Limb (tissue), 2 donors: ENCODE measurements around the gene AP2A2.
A peak's percentile ranks its signal among the peaks of the same experiment; 100 is the strongest.

Experiments
- DNase-seq, 2 donors: peaks; one replicate each; pipeline ENCODE4 v3.0.0-alpha.2; 2016; ENCODE audit errors: extremely low spot score in 2 of 2

AP2A2 gene

DNA sequence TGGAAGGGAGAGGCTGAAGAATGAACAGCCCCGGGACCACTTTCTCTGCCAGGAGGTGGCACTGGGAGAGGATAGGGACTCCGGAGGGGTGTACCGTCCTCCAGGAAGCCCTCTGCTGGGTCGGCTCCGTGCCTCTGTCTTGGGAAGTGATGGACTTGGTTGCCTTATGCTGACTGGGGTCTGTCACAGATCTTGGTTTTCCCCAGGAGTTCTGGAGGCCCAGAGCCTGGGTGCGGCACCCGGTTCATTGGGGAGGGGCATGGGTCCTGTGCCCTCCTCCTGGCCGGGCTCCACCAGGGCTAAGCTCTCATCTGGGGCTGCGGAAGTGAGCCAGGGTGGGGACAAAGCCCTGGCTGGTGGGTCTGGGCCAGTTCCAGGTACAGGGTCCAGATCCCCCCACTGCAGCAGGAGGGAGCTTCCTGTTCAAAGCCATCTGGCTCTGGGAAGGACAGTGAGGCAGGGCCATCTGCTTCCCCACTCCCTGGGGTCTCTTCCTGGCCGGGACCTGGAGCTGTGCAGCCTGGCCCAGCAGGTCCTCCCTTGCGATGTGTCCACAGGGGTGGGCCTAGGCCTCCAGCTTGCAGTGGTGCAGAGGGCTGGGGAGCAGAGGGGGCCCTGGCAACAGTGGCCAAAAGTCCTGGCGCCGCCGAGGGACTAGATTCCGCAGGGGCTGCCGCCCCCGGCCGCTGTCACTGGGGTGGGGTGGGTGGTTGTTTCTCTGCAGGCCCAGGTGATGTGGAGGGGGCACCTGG lies 1.1 kb upstream of the AP2A2 start:
- DNase-seq = peak in 1 of 2 donors; percentile 51

DNA sequence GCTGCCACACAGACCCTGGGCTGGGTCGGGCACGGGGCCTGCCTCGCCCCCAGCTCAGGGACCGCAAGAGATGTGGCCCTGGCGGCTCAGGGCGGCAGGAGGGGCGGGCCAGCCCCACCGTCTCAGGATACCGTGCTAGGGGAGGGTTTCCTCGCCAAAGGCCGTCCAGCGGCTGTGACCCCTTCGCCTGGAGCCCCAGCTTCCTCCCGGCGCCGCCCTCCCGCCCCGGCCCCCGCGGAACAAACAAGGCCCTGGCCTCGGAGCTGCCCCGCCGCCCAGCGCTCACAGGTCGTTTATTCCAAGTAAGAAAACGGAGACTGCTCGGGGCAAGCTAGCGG lies 543 bp upstream of the AP2A2 start:
- no peak for DNase-seq

DNA sequence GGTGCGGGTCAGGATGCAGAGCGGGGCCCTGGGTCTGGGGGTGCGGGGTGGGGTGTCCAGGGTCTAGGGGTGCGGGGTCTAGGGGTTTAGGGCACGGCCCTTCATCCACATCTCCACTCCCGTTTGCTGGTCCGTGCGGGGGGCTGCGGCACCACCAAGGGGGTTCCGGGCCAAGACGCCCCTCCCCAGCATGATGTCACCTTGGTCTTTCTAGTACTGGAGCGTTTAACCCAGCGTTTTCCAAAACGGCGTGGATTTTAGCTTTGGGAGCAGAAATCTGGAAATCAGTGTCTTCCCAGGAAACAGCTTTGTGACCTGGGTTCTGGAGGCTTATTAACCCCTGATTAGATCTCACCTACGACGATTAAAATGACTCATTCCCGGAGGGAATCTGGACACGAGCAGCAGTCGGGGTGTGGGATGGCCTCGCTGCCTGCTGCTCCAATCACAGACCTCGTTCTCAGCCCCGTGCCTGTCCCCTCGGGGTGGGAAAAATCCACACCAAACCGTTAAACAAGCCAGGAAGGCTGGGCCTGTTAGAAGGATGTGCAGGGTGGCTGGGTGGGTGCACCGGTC lies 759 bp downstream of the AP2A2 start:
- DNase-seq = peak; percentile 28 to 69

DNA sequence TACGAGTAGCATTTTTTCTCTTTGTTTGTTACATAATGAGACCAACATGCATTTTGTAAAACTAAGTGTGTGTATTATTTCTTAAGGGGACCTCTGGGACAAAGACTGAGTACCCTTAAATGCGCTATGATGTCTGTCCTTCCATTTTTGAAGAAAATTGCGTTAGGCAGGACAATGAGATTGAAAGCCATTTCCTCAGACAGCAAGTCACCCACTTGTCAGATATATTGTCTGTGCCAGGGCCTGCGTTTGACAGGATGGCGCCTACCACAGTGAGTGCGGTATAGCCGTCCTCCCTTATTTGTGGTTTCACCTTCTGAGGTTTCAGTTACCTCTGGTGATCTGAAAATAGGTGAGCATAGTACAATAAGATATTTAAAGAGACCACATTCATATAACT lies 2.2 kb downstream of the AP2A2 start:
- no peak for DNase-seq

DNA sequence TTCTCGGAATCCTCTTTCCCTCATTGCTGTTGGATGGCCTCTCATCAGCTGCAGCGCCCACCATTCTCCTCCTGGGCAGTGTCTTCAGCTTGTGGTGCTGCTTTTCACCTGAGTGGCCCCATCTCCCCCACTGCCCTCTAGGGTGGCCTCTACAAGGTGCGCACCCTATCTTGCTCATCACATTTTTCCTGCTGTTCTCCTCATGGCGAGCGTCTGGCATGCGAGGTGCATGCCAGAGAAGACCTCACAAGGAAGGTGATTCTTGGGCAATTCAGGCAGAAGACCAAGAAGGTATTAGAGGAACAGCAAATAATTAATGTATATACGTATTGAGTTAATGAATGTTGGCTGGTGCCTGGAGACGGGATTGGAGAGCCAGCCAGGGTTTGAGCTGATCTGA lies 3.1 kb downstream of the AP2A2 start:
- no peak for DNase-seq

DNA sequence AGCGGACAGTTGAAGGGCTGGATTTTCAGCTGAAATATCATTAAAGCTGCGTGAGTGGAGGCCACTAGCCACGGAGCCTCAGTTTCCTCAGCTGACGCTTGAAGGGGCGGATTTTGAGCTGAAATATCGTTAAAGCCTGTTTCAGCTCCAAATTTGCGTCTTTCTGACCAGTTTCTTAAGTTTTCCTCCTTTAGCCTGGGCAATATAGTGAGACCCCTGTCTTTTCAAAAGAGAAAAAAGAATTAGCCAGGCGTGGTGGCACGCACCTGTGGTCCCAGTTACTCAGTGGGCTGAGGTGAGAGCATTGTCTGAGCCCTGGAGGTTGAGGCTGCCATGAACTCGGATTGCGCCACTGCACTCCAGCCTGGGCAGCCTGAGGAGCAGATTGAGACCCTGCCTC lies 3.7 kb downstream of the AP2A2 start:
- DNase-seq = no peak

DNA sequence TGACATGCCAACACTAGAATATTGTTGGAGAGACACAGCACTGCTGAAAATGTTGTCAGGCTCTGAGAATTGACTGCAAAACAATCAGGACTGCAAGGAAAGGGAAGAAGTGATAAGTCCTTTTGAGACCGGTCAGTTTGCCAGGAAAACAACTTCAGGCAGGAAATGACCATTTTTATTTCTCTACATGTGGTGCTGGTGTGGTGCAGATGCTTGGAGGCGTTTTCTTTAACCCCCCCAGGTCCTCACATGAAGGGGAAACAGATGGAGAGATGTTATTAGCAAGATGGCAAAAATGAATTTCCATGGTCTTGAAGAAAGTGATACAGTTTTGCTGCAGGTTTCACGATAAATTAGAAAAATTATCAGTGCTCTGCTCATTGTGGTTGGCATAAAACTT lies 5.7 kb downstream of the AP2A2 start:
- DNase-seq = no peak

DNA sequence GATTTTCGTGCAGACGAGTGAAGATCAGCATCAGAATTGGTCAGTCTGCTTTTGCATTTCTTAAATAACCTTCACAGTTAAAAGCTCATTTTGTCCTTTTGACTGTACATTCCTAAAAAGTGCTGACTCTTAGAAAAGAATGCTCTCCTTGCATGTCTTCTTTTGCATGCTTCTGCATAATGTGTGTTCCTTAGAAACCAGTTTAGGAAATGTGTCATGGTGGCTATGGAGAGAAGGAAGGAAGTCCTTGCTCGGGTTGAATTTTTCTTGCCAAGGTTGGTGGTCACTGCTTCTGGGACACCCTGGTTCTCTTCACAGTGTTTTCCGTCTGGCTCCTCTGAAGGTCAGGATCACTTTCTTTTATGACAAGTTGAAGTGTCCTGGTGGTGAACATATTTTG lies 6.8 kb downstream of the AP2A2 start:
- no peak for DNase-seq

DNA sequence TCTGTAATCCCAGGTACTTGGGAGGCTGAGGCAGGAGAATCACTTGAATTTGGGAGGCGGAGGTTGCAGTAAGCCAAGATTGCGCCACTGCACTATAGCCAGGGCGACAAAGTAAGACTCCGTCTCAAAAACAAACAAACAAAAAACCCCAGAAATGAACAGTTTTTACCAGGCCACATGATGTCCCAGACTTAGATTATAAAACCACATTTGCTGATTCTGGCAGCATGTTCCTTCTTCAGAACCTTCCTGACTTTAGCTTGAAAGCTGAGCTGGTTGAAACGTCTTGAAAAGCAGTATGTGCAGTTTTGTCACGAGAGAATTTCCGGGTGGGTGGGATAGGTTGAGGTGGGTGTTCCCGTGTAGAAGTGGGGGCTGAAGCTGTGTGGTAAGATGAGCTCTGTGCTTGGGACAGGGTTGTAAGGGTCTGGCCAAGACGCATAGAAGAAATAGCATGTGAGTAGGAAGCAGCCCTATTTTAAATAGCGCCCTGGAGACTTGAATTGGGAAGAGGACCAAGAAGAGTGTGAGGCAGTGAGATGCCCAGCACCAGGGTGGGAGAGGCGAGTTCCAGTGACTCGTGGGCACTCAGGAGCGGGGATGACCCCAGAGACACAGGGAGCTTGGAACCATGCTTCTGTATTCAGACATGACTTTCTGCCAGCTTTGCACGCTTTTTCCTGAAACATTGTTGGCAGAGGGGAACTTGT lies 7.6 kb downstream of the AP2A2 start:
- DNase-seq = peak; percentile 44 to 50

DNA sequence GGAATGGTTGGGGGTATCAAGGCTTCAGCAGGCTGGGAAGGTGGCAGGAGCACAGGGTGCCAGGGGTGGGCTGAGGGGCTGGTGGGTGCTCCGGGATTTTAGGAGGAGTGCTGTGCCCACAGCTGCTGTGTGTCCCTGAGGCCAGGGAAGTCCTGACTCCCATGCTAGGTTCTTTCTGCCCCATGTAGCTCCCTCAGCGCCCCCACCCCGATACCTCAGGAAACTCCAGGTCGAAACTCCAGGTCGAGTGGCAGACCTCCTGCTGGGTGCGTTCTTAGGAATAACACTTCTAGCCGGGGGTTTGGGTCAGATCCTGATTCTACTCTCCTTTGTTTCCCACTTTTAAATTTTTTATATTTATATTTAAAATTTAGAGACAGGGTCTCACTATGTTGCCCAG lies 8.3 kb downstream of the AP2A2 start:
- DNase-seq = no peak

DNA sequence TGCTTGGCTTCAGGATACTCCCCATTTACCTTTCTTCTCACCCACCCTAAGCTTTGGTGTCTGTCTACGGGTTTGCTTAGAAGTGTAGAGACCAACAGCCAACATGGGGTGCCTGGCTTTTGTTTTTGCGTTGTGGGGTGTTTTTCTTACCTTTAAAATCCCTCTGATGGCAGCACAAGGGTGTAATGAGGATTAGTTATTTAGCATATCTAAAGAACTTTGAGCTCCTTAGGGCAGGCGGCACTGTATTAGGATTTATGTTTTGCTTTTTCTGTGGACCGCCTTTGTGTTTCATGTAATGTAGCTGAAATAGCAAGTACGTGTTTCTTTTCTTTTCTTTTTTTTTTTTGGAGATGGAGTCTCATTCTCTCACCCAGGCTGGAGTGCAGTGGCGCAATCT lies 8.9 kb downstream of the AP2A2 start:
- DNase-seq = no peak

DNA sequence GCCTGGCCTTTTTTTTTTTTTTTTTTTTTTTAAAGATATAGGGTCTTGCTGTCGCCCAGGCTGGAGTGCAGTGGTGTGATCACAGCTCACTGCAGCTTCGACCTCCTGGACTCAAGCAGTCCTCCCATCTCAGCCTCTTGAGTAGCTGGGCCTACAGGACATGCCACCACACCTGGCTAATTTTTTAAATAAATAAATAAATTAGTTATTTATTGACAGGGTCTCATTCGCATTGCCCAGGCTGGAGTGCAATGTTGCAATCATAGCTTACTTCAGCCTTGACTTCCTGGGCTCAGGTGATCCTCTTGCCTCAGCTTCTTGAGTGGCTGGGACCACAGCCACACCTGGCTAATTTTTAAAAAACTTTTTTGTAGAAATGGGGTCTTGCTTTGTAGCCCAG lies 10.5 kb downstream of the AP2A2 start:
- DNase-seq = no peak

DNA sequence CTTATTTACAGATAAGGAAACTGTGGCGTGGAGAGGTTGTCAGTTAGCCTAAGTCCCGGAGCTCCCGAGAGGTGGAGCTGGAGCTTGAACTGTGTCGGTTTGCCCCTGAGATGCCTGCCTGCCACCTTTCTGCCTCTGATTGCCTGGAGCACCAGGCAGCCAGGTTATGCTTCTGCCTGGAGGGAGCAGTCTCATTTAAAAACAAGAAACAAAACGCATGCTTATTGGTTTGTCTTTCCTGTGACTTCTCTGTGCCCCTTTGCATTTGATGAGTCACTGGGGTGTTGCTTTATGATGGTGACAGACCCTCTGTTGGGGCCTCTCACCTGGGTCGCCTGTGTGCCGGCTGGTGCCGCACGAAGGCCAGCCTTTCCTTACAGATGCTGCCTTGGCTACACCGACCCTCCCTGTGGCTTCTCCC lies 12.2 kb downstream of the AP2A2 start:
- DNase-seq = no peak

DNA sequence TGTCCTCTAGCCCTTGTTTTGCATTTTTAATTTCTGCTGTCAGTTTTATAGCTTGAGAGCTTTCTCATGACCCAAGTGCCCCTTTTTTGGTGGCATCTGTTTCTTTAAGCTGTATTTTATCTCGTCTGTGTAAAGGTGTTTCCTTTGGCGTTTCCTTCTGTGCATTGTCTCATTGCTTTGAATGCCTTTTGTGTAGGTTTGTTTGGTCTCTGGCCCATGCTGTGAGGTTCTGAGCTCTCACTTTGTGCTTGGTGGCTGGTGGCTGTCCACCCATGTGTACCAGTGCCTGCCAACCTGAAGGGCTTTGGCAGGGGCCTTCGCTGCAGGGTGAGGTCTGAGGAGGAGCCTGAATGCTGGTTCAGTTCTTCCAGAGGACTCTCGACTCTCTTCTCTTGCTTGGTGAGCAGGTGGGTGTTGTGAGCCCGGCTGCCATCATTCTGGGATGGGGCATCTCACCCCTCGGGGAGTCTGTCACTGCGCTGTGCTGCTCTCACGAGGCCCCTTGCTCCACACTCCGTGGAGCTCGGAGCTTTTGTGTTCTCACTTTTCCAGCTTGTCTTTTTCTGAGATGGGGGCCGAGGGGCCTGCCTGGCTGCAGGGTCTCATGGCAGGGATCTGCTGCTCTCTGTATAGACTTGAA lies 14.9 kb downstream of the AP2A2 start:
- DNase-seq = no peak

DNA sequence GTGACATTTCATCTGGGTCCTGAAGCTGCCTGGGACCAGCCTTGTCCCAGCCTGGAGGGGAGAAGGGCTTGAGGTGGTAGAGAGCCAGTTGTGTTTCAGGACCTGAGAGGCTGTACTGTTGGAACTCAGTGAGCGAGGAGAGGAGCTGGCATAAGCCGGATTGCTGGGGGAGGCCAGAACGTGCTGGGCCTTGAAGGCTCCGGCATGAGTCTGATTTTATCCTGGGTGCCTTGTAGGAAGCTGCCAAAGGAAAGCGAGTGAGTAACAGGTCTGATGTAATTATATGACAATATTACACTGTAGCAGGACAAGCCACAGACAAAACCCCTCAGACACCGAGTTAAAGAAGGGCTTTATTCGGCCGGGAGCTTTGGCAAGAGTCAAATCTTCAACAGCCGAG lies 17.2 kb downstream of the AP2A2 start:
- no peak for DNase-seq

DNA sequence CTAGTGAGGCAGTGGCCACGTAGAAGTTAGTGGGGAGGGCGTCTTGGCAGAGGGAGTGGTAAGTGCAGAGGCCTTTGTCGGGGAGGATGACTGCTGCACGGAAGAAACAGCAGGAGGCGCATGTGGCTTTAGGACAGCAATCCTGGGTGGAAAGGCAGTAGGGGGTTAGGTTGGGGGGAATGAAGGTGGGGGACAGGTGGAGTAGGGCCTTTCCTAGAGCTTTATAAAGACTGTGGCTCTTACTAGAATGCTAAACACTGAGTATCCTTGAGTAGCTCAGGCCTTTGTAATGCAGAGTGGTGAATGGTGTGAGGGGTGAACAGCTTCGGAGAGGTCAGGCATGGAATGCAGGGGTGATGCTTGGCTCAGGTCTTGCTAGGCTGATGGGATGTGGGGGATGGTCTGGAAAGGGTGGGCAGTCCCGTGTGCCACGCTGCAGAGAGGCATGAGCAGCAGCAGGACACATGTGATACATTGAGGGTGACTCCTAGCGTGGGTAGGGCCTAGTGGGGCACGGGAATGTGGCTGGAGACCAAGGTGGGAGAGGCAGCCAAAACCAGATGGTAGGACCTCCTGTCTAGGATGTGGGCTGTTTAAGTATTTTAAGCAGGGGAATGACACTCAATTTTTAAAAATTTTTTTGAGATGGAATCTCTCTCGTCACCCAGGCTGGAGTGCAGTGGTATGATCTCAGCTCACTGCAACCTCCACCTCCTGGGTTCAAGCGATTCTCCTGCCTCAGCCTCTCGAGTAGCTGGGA lies 19.2 kb downstream of the AP2A2 start:
- no peak for DNase-seq

DNA sequence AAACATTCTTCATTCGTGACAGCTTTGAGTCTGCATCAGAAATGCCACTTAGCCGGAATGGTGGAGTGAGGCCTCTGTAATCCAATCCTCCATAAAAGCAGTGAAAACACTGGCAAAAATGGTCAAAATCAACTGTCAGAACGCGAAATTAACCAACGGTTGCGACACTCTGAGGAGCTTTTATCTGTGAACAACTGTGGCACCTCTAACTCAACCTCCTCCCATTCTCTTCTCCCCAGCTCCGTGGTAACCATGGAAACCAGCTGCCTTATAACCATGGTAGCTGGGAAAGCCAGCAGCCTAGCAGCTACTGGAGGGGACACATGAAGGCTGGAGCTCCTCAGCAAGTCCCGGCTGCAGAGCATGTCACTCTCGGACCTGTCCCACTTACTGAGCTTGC lies 20.3 kb downstream of the AP2A2 start:
- DNase-seq = peak in 1 of 2 donors; percentile 49

DNA sequence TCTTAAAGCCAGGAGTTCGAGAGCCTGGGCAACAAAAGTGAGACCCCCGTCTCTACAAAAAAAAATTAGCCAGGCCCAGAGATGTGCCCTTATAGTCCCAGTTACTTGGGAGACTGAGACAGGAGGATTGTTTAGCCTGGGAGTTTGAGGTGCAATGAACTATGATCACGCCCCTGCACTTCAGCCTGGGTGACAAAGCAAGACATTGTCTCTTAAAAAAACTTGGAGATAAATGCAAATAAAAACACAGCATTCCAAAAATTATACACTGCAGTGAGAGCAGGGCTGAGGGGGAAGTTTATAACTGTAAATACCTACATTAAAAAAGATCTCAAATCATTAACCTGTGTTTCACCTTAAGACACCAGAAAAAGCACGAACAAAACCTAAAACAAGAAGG lies 22.1 kb downstream of the AP2A2 start:
- no peak for DNase-seq

DNA sequence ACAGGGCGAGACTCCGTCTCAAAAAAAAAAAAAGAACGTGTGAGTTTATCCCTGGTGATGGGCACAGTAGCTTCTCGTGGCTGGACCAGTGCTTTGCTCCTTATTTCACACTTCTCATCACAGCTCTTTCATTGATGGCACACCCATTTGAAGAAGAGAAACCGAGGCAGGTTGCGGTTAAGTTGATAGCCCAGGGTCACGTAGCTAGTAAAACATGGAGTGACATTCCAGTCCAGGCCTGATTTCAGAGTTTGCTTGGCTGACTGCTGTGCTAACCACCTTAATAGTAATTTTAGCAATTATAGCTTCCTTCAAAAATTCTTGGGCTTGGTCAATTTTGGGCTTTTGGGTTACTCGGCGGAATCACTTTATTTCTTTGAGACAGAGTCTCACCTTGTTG lies 25.8 kb downstream of the AP2A2 start:
- no peak for DNase-seq

DNA sequence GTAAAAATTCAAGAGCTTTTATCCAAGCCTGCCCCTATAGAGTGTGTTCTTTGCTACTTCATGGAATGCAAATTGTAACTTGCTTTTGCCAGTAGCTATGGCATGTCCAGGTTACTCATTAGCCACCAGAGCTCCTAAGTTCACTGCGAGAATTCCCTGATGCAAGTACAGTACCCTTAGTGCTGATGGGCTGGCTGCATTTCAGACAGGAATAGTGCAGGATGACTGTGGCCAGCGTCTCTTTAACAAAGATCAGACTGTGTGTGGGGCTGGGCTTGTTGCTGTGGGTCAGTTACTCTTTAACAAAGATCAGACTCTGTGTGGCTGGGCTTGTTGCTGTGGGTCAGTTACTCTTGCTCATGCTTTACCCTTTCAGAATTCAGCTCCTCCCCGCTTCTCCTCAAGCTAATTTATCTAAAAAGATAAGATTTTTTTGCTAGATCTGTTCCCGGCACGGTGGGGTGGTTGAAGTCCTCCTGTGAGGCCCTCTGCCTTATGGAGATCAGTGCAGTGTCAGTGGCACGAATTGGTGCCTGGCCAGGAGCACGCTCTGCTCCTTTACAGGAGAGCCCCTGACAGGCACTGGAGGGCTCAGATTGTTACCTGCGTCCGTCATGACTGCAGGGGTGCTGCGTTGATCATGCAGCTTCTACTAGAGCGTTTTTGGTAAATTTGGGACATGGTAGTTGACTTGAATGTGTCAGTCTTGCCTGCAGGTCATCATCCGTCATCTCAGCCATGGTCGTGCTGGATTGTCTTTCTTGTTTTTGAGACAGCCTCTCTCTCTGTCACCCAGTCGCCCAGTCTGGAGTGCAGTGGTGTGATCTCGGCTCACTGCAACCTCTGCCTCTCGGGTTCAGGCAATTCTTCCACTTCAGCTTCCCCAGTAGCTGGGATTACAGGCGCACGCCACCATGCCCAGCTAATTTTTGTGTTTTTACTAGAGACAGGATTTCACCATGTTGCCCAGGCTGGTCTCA lies 27.0 kb downstream of the AP2A2 start:
- DNase-seq = no peak

DNA sequence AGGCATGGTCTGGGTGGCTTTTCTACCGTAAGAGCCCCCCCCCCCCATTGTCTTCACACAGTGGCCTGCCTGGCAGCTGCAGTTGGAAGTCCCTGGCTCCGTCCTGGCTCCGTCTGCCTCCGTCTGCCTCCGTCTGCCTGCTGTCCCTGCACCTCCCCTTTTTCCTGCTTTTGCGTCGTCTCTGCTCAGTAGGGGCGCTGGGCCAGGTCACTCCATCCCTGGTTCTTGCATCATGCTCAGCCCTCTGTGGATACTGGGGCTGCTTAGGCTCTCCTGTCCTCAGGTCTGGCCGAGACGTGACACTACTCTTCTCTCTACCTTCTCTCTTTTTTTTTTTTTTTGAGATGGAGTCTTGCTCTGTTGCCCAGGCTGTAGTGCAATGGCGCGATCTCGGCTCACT lies 27.8 kb downstream of the AP2A2 start:
- no peak for DNase-seq
